ENCODE data around the gene S1PR3. TPM values are rescaled to one million over a fixed set of nuclear protein-coding genes. Genes with fewer than 3 reads are reported as not detected.

S1PR3 gene
- total RNA-seq, 1 experiment from 2014 or later = 23.3 TPM

DNA sequence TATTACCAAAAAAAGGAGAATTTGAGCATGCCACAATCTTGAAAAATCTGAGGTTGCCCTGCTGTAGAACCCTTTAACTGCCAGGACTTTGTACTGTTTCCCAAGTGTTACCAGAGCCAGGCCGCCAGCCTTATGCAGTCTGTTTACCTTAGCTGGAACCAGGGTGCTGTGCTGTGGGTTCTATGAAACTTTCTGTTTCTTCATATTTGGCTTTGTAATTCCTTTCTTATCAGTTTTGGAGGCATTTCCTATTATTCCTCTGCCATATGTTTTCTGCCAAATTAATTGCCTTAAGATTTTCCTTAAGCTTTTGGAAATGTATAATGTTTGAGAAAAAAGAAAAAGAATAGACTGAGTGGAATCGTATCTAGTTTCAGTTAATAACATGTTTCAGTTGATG, 2.1 kb downstream of the S1PR3 start:
- H4K20me1 ChIP-seq (ENCODE audit: insufficient read depth) = no peaks in the 10 kb centered on the region

DNA sequence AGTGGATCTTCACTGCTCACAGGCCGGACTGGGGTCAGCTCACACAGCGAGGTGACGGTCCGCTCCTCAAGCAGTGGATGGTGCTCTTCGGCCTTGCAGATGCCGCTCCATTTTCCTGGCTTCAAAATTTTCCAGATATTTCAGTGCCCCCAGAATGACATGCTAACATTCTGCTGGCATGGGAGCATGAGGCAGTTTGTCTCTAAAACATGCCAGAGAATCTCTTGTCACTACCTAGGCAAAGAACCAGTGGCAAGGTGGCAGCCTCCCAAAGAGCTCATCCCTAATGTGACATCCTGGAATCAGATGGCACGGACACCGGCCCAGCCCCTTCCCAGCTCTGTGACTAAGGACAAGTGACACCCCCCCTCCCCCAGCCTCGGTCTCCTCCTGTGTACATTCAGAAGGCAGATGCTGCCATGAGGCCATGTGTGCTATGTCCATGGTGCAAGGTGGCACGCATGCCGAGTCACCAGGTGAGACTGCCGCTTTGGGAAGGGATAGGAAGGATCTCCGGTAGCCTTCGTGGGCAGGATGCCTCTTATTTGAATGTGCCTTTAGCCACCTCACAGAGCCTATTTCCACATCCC, 2.7 kb downstream of the S1PR3 start:
- H2AFZ ChIP-seq = no peak overlapping the region
- no peak overlapping the region for H3K4me3 ChIP-seq
- peaks cover 23% of the 10 kb centered on the region for H3K4me1 ChIP-seq (replicated peaks; ENCODE audit: insufficient read depth)
- POLR2A ChIA-PET (ENCODE audit: unreplicated experiment) = interaction anchor here (0.6 kb wide), 1 partner anchor 264 kb away, joined by 7 read pairs; no protein-coding TSS in a partner anchor
- no peak for DNase-seq
- H3F3A ChIP-seq (ENCODE audit: insufficient read depth, low read depth) = peaks cover 6% of the 10 kb centered on the region; the same call in 1 of the 2 replicates
- H3K27me3 ChIP-seq (ENCODE audit: insufficient read depth, low read depth) = no peaks in the 10 kb centered on the region
- no peaks in the 10 kb centered on the region for H3K9me3 ChIP-seq (ENCODE audit: insufficient read depth, low read depth)
- H3K27ac ChIP-seq = no peak overlapping the region
- CTCF ChIA-PET = interaction anchor here (0.6 kb wide), 2 partner anchors 333 to 1443 kb away, joined by 3 to 22 read pairs; no protein-coding TSS in a partner anchor
- H3K36me3 ChIP-seq (ENCODE audit: low read depth) = no peaks in the 10 kb centered on the region
- no TSS peak for BruUV-seq (replicated peaks)
- no peaks in the 10 kb centered on the region for H3K9me2 ChIP-seq (ENCODE audit: insufficient read depth)
- peaks cover 16% of the 10 kb centered on the region for H3K79me2 ChIP-seq (ENCODE audit: low read depth)
- no peak overlapping the region for H3K4me2 ChIP-seq
- TF ChIP-seq, protein P1, sequence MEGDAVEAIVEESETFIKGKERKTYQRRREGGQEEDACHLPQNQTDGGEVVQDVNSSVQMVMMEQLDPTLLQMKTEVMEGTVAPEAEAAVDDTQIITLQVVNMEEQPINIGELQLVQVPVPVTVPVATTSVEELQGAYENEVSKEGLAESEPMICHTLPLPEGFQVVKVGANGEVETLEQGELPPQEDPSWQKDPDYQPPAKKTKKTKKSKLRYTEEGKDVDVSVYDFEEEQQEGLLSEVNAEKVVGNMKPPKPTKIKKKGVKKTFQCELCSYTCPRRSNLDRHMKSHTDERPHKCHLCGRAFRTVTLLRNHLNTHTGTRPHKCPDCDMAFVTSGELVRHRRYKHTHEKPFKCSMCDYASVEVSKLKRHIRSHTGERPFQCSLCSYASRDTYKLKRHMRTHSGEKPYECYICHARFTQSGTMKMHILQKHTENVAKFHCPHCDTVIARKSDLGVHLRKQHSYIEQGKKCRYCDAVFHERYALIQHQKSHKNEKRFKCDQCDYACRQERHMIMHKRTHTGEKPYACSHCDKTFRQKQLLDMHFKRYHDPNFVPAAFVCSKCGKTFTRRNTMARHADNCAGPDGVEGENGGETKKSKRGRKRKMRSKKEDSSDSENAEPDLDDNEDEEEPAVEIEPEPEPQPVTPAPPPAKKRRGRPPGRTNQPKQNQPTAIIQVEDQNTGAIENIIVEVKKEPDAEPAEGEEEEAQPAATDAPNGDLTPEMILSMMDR (conservative IDR thresholded peaks at IDR 0.05) = no peak
- TF ChIP-seq EZH2 (IDR thresholded peaks at IDR 0.05; ENCODE audit: low read depth) = no peak
- H4K20me1 ChIP-seq (ENCODE audit: insufficient read depth) = no peaks in the 10 kb centered on the region
- intact Hi-C loops (cut with micrococcal nuclease; ENCODE audit: unreplicated experiment) = loop anchor here (5.0 kb wide), 2 partner anchors 52 to 342 kb away; no protein-coding TSS in a partner anchor

More for the DNA sequence above, 2.1 kb downstream of the S1PR3 start:
- BruUV-seq (replicated peaks) = no TSS peak
- no peak for DNase-seq
- intact Hi-C loops (cut with micrococcal nuclease; ENCODE audit: unreplicated experiment) = loop anchor here (5.0 kb wide), 2 partner anchors 51 to 341 kb away; no protein-coding TSS in a partner anchor
- H3K27me3 ChIP-seq (ENCODE audit: insufficient read depth, low read depth) = no peaks in the 10 kb centered on the region
- peaks cover 9% of the 10 kb centered on the region; the same call in 1 of the 2 replicates for H3F3A ChIP-seq (ENCODE audit: insufficient read depth, low read depth)
- POLR2A ChIA-PET (ENCODE audit: unreplicated experiment) = interaction anchor here (0.6 kb wide), 2 partner anchors 146 to 264 kb away, joined by 7 to 8 read pairs; no protein-coding TSS in a partner anchor
- no peak overlapping the region for H2AFZ ChIP-seq
- peaks cover 28% of the 10 kb centered on the region for H3K4me1 ChIP-seq (replicated peaks; ENCODE audit: insufficient read depth)
- CTCF ChIA-PET = interaction anchor here (0.6 kb wide), 1 partner anchor 1443 kb away, joined by 3 read pairs; no protein-coding TSS in a partner anchor
- TF ChIP-seq, protein P1 (conservative IDR thresholded peaks at IDR 0.05) = no peak
- no peak for TF ChIP-seq EZH2 (IDR thresholded peaks at IDR 0.05; ENCODE audit: low read depth)
- H3K36me3 ChIP-seq (ENCODE audit: low read depth) = no peaks in the 10 kb centered on the region
- H3K9me2 ChIP-seq (ENCODE audit: insufficient read depth) = no peaks in the 10 kb centered on the region
- H3K9me3 ChIP-seq (ENCODE audit: insufficient read depth, low read depth) = no peaks in the 10 kb centered on the region
- H3K4me3 ChIP-seq = no peak overlapping the region
- peaks cover 16% of the 10 kb centered on the region for H3K79me2 ChIP-seq (ENCODE audit: low read depth)
- 0 out of 2 replicates have a peak overlapping the region, but pooled peaks have one; percentile 91 for H3K4me2 ChIP-seq
- H3K27ac ChIP-seq = no peak overlapping the region

DNA sequence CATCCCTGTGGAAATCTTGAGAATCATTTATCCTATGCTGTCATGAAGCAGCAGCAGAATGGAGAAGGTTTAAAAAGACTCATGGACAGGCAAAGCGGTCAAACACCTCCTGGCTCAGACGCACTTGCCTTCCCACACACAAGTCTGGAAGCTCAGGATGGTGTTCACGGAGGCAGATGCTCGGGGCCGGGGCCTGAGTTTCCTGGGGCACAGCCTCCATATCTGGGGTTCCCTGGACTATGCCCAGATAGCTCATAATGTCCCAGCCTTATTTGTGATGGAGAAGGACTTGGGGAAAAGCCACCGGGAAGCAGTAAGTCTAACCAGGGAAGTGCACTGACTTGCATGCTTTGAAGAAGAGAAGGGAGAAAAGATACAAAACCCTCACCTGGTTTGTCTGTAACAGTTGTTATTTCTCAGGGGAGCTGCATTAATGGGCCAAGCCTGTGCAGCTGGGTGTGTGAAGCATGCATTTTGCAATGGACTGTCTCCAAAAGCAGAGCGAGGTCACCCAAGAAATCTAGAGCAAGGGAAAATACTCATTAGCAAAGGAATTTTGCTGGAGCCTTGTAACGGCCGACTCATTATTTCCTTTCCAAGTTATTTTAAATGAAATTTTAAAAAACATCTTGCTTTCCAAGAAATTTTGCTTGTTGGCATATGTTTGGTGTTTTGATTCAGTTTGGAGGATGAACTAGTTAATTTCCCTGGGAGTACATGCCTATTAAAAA, 3.4 kb downstream of the S1PR3 start:
- no peak for DNase-seq
- Histone ChIP-seq H3K4me2 (no peak overlapping the region), H3K27me3 (ENCODE audit: insufficient read depth, low read depth) (no peaks in the 10 kb centered on the region), H3K9me3 (ENCODE audit: insufficient read depth, low read depth) (no peaks in the 10 kb centered on the region), H3K4me1 (replicated peaks; ENCODE audit: insufficient read depth) (peaks cover 17% of the 10 kb centered on the region), H3F3A (ENCODE audit: insufficient read depth, low read depth) (no peaks in the 10 kb centered on the region), H3K9me2 (ENCODE audit: insufficient read depth) (no peaks in the 10 kb centered on the region), H3K79me2 (ENCODE audit: low read depth) (peaks cover 16% of the 10 kb centered on the region), H3K27ac (no peak overlapping the region), H4K20me1 (ENCODE audit: insufficient read depth) (no peaks in the 10 kb centered on the region), H3K36me3 (ENCODE audit: low read depth) (no peaks in the 10 kb centered on the region), H3K4me3 (no peak overlapping the region), H2AFZ (no peak overlapping the region)
- CTCF ChIA-PET = interaction anchor here (0.6 kb wide), 1 partner anchor 334 kb away, joined by 22 read pairs; no protein-coding TSS in a partner anchor
- POLR2A ChIA-PET (ENCODE audit: unreplicated experiment) = no interaction called here
- TF ChIP-seq, protein P1 (conservative IDR thresholded peaks at IDR 0.05) = no peak
- TF ChIP-seq EZH2 (IDR thresholded peaks at IDR 0.05; ENCODE audit: low read depth) = no peak
- BruUV-seq (replicated peaks) = no TSS peak
- intact Hi-C loops (cut with micrococcal nuclease; ENCODE audit: unreplicated experiment) = loop anchor here (5.0 kb wide), 3 partner anchors 52 to 342 kb away; no protein-coding TSS in a partner anchor

Measured in PC-9 (cell line).